K562 (cell line): ENCODE results near the gene NOTCH3. TPM values are rescaled to one million over a fixed set of nuclear protein-coding genes. Genes with fewer than 3 reads are reported as not detected.

Experiments used
- BRF1 ChIP-seq: IDR thresholded peaks from 3 replicates; pipeline ENCODE4 v1.6.1; 2011; ENCODE audit warnings: borderline replicate concordance, mild to moderate bottlenecking; ENCODE audit not compliant: insufficient read length; ENCODE audit errors: extremely low read depth
- CREB1 ChIP-seq, 2 experiments: sonication (generic) in 1 of 2; formaldehyde crosslinking in 1 of 2; IDR thresholded peaks; 2 replicates each; pipeline versions ENCODE4 v1.6.1 to v1.8.0; 2012 to 2022; ENCODE audit warnings: inconsistent platforms in 1 of 2, mild to moderate bottlenecking in 1 of 2, missing genetic modification reagents in 1 of 2, moderate library complexity in 1 of 2
- CREBBP ChIP-seq: IDR thresholded peaks from one replicate; pipeline ENCODE4 v1.6.1; 2012; ENCODE audit warnings: low read depth, mild to moderate bottlenecking, control low read depth, inconsistent platforms, low read length
- CSDE1 ChIP-seq, 2 experiments: fragments of 450-650 bp; IDR thresholded peaks; 2 replicates each; pipeline ENCODE4 v1.6.1; 2016; ENCODE audit warnings: mild to moderate bottlenecking in 1 of 2
- ELF2 ChIP-seq: fragments of 250-450 bp; sonication (Bioruptor Pico); IDR thresholded peaks from 2 replicates; pipeline ENCODE4 v1.5.0; 2021; ENCODE audit warnings: mild to moderate bottlenecking
- EP300 ChIP-seq: IDR thresholded peaks from 2 replicates; pipeline ENCODE4 v1.6.1; 2012; ENCODE audit warnings: low read length, improper control_type of control experiment
- FIP1L1 ChIP-seq: fragments of 200-400 bp; formaldehyde crosslinking; IDR thresholded peaks from 2 replicates; pipeline ENCODE4 v1.6.1; 2018; ENCODE audit warnings: mild to moderate bottlenecking, low read depth, low read length; ENCODE audit not compliant: poor library complexity, severe bottlenecking
- HDAC3 ChIP-seq: fragments of 450-650 bp; IDR thresholded peaks from 2 replicates; pipeline ENCODE4 v1.6.1; 2018; ENCODE audit warnings: borderline replicate concordance, mild to moderate bottlenecking, moderate library complexity; ENCODE audit not compliant: partially characterized antibody
- MITF ChIP-seq: IDR thresholded peaks from 2 replicates; pipeline ENCODE4 v1.6.1; 2014; ENCODE audit warnings: antibody characterized with exemption
- NFIC ChIP-seq: fragments of 450-650 bp; IDR thresholded peaks from 2 replicates; pipeline ENCODE4 v1.6.1; 2017; ENCODE audit warnings: mild to moderate bottlenecking, inconsistent platforms
- RAD51 ChIP-seq: fragments of 450-650 bp; IDR thresholded peaks from 2 replicates; pipeline ENCODE4 v1.7.1; 2016; ENCODE audit warnings: low read depth, mild to moderate bottlenecking, borderline replicate concordance
- RNF2 ChIP-seq: sonication (generic); IDR thresholded peaks from 2 replicates; pipeline ENCODE4 v1.6.1; 2016
- SIX5 ChIP-seq, 2 experiments: IDR thresholded peaks; 2 replicates each; pipeline ENCODE4 v1.6.1; 2011; ENCODE audit warnings: low read length in 2 of 2, borderline replicate concordance in 1 of 2, low read depth in 1 of 2, mild to moderate bottlenecking in 1 of 2, moderate library complexity in 1 of 2; ENCODE audit not compliant: insufficient read depth in 1 of 2
- STAT5B ChIP-seq: fragments of 250-450 bp; sonication (Bioruptor Pico); IDR thresholded peaks from 2 replicates; pipeline ENCODE4 v1.8.0; 2021; ENCODE audit warnings: mild to moderate bottlenecking, inconsistent platforms
- THRAP3 ChIP-seq: fragments of 450-650 bp; IDR thresholded peaks from 2 replicates; pipeline ENCODE4 v1.6.1; 2016; ENCODE audit warnings: mild to moderate bottlenecking, inconsistent platforms, borderline replicate concordance
- ZFP36 ChIP-seq: fragments of 150-350 bp; IDR thresholded peaks from 2 replicates; pipeline ENCODE4 v1.6.1; 2018; ENCODE audit warnings: low read length, low read depth; ENCODE audit not compliant: partially characterized antibody
- ZFP91 ChIP-seq: sonication (generic); formaldehyde crosslinking; IDR thresholded peaks from 2 replicates; pipeline ENCODE4 v1.8.0; 2022; ENCODE audit warnings: mild to moderate bottlenecking, missing genetic modification reagents
- ZNF175 ChIP-seq: fragments of 200-800 bp; sonication (Bioruptor generic); IDR thresholded peaks from 2 replicates; pipeline ENCODE4 v1.6.1; 2016; ENCODE audit warnings: low read depth, mild to moderate bottlenecking, missing genetic modification characterization, missing compliant biosample characterization
- ZNF232 ChIP-seq: sonication (generic); formaldehyde crosslinking; IDR thresholded peaks from 2 replicates; pipeline ENCODE4 v1.8.0; 2022; ENCODE audit warnings: mild to moderate bottlenecking, missing genetic modification reagents
- ZNF436 ChIP-seq: fragments of 250-450, 450-650 bp; sonication (Bioruptor Pico); formaldehyde crosslinking; IDR thresholded peaks from 2 replicates; pipeline ENCODE4 v1.7.0; 2020; ENCODE audit warnings: mild to moderate bottlenecking
- ZNF592 ChIP-seq: fragments of 450-650 bp; IDR thresholded peaks from 2 replicates; pipeline ENCODE4 v1.6.1; 2017; ENCODE audit warnings: antibody characterized with exemption, mild to moderate bottlenecking
- polyA plus RNA-seq, 8 experiments: library from polyadenylated mRNA; depleted of rRNA in 4 of 8; stranded (reverse) in 5 of 8; unstranded in 3 of 8; fragments of >200 nt; fragmentation: Nextera tagmentation in 2 of 8; fragmentation: Illumina TruSeq in 1 of 8; extraction: Ambion mirVana in 2 of 8; extraction: Trizol in 1 of 8; gene quantifications; 2 replicates each; pipeline versions ENCODE4 v1.2.1 to v1.2.3, GENCODE V29; 2011 to 2014; ENCODE audit warnings: inconsistent platforms in 1 of 8, missing spikeins in 1 of 8
- total RNA-seq, 7 experiments: library from RNA; depleted of rRNA in 6 of 7; stranded (reverse); fragments of >200 nt in 6 of 7; fragmentation: Illumina TruSeq in 2 of 7; extraction: Trizol in 2 of 7; gene quantifications; 2 replicates each; pipeline versions ENCODE4 v1.2.1 to v1.2.3, GENCODE V29; 2011 to 2021; ENCODE audit warnings: low replicate concordance in 1 of 7

The NOTCH3 gene
- total and polyA plus RNA-seq, 9 of the 15 experiments (the other 6 are each of a cell fraction or from before 2014, with no cell fraction given): under 0.01 to 1.2 (median 0.16) TPM

GRCh38 chr19:15125232-15126067 is 75.3 kb downstream of the NOTCH3 start (continued):
- TF ChIP-seq ZNF592 (no peak), RNF2 (no peak), CREBBP (no peak), ELF2 (no peak), CSDE1 (IDR thresholded peaks at IDR 0.05) (no peak), MITF (peak; percentile 28; the same call in 1 of the 2 replicates), ZNF175 (CRISPR knock-in tag) (no peak), NFIC (0 out of 2 replicates have a peak, but pooled peaks have one; percentile 28), ZNF436 (CRISPR knock-in tag) (no peak), ZNF232 (CRISPR knock-in tag) (peak; percentile 44; the same call in 1 of the 2 replicates), BRF1 (no peak), STAT5B (CRISPR knock-in tag) (no peak), HDAC3 (no peak), ZFP36 (peak; percentile 54), CREB1 (IDR thresholded peaks at IDR 0.05) (no peak; the same call in 1 of the 2 replicates), CREB1 (CRISPR knock-in tag; IDR thresholded peaks at IDR 0.05) (peak; percentile 63; the same call in 1 of the 2 replicates), FIP1L1 (no peak), RAD51 (peak; percentile 99), SIX5 (IDR thresholded peaks at IDR 0.05; ENCODE audit: borderline replicate concordance in 1 of 2, insufficient read depth in 1 of 2, low read depth in 1 of 2, low read length in 2 of 2) (no peak), THRAP3 (no peak), ZFP91 (CRISPR knock-in tag) (no peak), EP300 (no peak)
